ACC112 (cell line): ENCODE measurements around the gene GINS3.

Source experiments
- H2AFZ ChIP-seq: fragments of 200-600 bp; sonication (generic); one replicate; pipeline ENCODE4 v1.6.0; 2017; ENCODE audit warnings: antibody characterized with exemption, low read length; ENCODE audit not compliant: unreplicated experiment
- H3K27ac ChIP-seq: fragments of 200-600 bp; sonication (generic); 2 replicates; pipeline ENCODE4 v1.5.1; 2014; ENCODE audit warnings: low read depth, mild to moderate bottlenecking, antibody characterized with exemption, low read length, moderate library complexity
- H3K27me3 ChIP-seq: fragments of 200-600 bp; sonication (generic); 2 replicates; pipeline ENCODE4 v1.6.1; 2014; ENCODE audit warnings: mild to moderate bottlenecking, antibody characterized with exemption, low read length, moderate library complexity, mixed read lengths; ENCODE audit not compliant: insufficient read depth
- H3K36me3 ChIP-seq: fragments of 200-600 bp; sonication (generic); 2 replicates; pipeline ENCODE4 v1.6.1; 2016; ENCODE audit warnings: mild to moderate bottlenecking, antibody characterized with exemption, low read length, moderate library complexity, mixed read lengths; ENCODE audit not compliant: insufficient read depth
- H3K4me1 ChIP-seq: fragments of 200-600 bp; sonication (generic); one replicate; pipeline ENCODE4 v1.6.1; 2016; ENCODE audit warnings: low read length, mixed read lengths; ENCODE audit not compliant: insufficient read depth, unreplicated experiment, control insufficient read depth
- H3K4me3 ChIP-seq: fragments of 200-600 bp; sonication (generic); 2 replicates; pipeline ENCODE4 v1.5.1; 2014; ENCODE audit warnings: mild to moderate bottlenecking, low read depth, low read length
- H3K79me2 ChIP-seq: fragments of 200-600 bp; sonication (generic); one replicate; pipeline ENCODE4 v1.6.0; 2016; ENCODE audit warnings: low read length; ENCODE audit not compliant: control insufficient read depth, unreplicated experiment, insufficient read depth

GINS3 gene

GRCh38 chr16:58425245-58425644 is 33.0 kb downstream of the GINS3 start:
- H3K4me1 ChIP-seq, result no peaks in the 10 kb centered on the region
- H2AFZ ChIP-seq, result no peak overlapping the region
- H3K27ac ChIP-seq, result no peak overlapping the region
- H3K4me3 ChIP-seq, result no peak overlapping the region
- no peaks in the 10 kb centered on the region for H3K79me2 ChIP-seq
- H3K36me3 ChIP-seq, result no peaks in the 10 kb centered on the region
- peaks cover 23% of the 10 kb centered on the region for H3K27me3 ChIP-seq

- no peaks in the 10 kb centered on the region for H3K4me1 ChIP-seq
- H3K27me3 ChIP-seq, result peaks cover 23% of the 10 kb centered on the region
- H2AFZ ChIP-seq, result no peak overlapping the region
- no peaks in the 10 kb centered on the region for H3K79me2 ChIP-seq
- H3K27ac ChIP-seq, result no peak overlapping the region
- no peak overlapping the region for H3K4me3 ChIP-seq
- no peaks in the 10 kb centered on the region for H3K36me3 ChIP-seq
These were observed 33.7 kb downstream of the GINS3 start for GRCh38 chr16:58425756-58426494.

- Histone ChIP-seq H3K27me3 (peaks cover 23% of the 10 kb centered on the region), H3K4me1 (no peaks in the 10 kb centered on the region), H2AFZ (no peak overlapping the region), H3K36me3 (no peaks in the 10 kb centered on the region), H3K4me3 (no peak overlapping the region), H3K27ac (no peak overlapping the region), H3K79me2 (no peaks in the 10 kb centered on the region)
These were observed 34.7 kb downstream of the GINS3 start for GRCh38 chr16:58426966-58427365.

GRCh38 chr16:58428621-58429542 is 36.6 kb downstream of the GINS3 start:
- Histone ChIP-seq H3K27ac (no peak overlapping the region), H3K4me1 (no peaks in the 10 kb centered on the region), H2AFZ (no peak overlapping the region), H3K27me3 (peaks cover 23% of the 10 kb centered on the region), H3K36me3 (no peaks in the 10 kb centered on the region), H3K4me3 (no peak overlapping the region), H3K79me2 (no peaks in the 10 kb centered on the region)

- H2AFZ ChIP-seq, result no peak overlapping the region
- no peaks in the 10 kb centered on the region for H3K36me3 ChIP-seq
- H3K4me1 ChIP-seq, result no peaks in the 10 kb centered on the region
- peaks cover 22% of the 10 kb centered on the region for H3K27me3 ChIP-seq
- no peaks in the 10 kb centered on the region for H3K79me2 ChIP-seq
- H3K4me3 ChIP-seq, result no peak overlapping the region
- no peak overlapping the region for H3K27ac ChIP-seq
These were observed 38.4 kb downstream of the GINS3 start for GRCh38 chr16:58430718-58431117.

- no peaks in the 10 kb centered on the region for H3K36me3 ChIP-seq
- H2AFZ ChIP-seq, result no peak overlapping the region
- H3K4me3 ChIP-seq, result no peak overlapping the region
- no peaks in the 10 kb centered on the region for H3K79me2 ChIP-seq
- H3K27me3 ChIP-seq, result peaks cover 4% of the 10 kb centered on the region
- no peaks in the 10 kb centered on the region for H3K4me1 ChIP-seq
- no peak overlapping the region for H3K27ac ChIP-seq
These were observed 41.3 kb downstream of the GINS3 start for GRCh38 chr16:58433569-58433951.

GRCh38 chr16:58435779-58436178 is 43.5 kb downstream of the GINS3 start:
- no peaks in the 10 kb centered on the region for H3K27me3 ChIP-seq
- H3K27ac ChIP-seq, result no peak overlapping the region
- H3K36me3 ChIP-seq, result no peaks in the 10 kb centered on the region
- no peak overlapping the region for H3K4me3 ChIP-seq
- no peaks in the 10 kb centered on the region for H3K79me2 ChIP-seq
- H3K4me1 ChIP-seq, result no peaks in the 10 kb centered on the region
- H2AFZ ChIP-seq, result no peak overlapping the region

- H3K27me3 ChIP-seq, result peaks cover 21% of the 10 kb centered on the region; the same call in 1 of the 2 replicates
- H2AFZ ChIP-seq, result no peak overlapping the region
- no peaks in the 10 kb centered on the region for H3K4me1 ChIP-seq
- H3K36me3 ChIP-seq, result no peaks in the 10 kb centered on the region
- H3K27ac ChIP-seq, result no peak overlapping the region
- H3K4me3 ChIP-seq, result no peak overlapping the region
- no peaks in the 10 kb centered on the region for H3K79me2 ChIP-seq
These were observed 47.9 kb downstream of the GINS3 start for GRCh38 chr16:58440131-58440530.

- no peaks in the 10 kb centered on the region for H3K36me3 ChIP-seq
- no peak overlapping the region for H3K4me3 ChIP-seq
- peaks cover 26% of the 10 kb centered on the region; the same call in 1 of the 2 replicates for H3K27me3 ChIP-seq
- no peak overlapping the region for H2AFZ ChIP-seq
- no peaks in the 10 kb centered on the region for H3K79me2 ChIP-seq
- H3K27ac ChIP-seq, result no peak overlapping the region
- no peaks in the 10 kb centered on the region for H3K4me1 ChIP-seq
These were observed 50.3 kb downstream of the GINS3 start for GRCh38 chr16:58442547-58442946.

GRCh38 chr16:58443783-58444182 is 51.5 kb downstream of the GINS3 start:
- H3K4me3 ChIP-seq, result no peak overlapping the region
- H2AFZ ChIP-seq, result no peak overlapping the region
- H3K27ac ChIP-seq, result no peak overlapping the region
- H3K4me1 ChIP-seq, result no peaks in the 10 kb centered on the region
- H3K36me3 ChIP-seq, result no peaks in the 10 kb centered on the region
- peaks cover 27% of the 10 kb centered on the region; the same call in 1 of the 2 replicates for H3K27me3 ChIP-seq
- no peaks in the 10 kb centered on the region for H3K79me2 ChIP-seq
